GM18505 (cell line): ENCODE measurements around the gene SAP25.
A peak's percentile ranks its signal among the peaks of the same experiment; 100 is the strongest.

Source experiments
- ATAC-seq: cut with Tn5 transposase; IDR thresholded peaks from one replicate; pipeline ENCODE4 v1.9.1; 2021; ENCODE audit not compliant: unreplicated experiment
- POLR2A ChIP-seq: IDR thresholded peaks from 4 replicates; pipeline ENCODE4 v1.6.1; 2011; ENCODE audit warnings: borderline replicate concordance; ENCODE audit not compliant: insufficient read depth, insufficient read length; ENCODE audit errors: extremely low read depth

Gene SAP25

DNA sequence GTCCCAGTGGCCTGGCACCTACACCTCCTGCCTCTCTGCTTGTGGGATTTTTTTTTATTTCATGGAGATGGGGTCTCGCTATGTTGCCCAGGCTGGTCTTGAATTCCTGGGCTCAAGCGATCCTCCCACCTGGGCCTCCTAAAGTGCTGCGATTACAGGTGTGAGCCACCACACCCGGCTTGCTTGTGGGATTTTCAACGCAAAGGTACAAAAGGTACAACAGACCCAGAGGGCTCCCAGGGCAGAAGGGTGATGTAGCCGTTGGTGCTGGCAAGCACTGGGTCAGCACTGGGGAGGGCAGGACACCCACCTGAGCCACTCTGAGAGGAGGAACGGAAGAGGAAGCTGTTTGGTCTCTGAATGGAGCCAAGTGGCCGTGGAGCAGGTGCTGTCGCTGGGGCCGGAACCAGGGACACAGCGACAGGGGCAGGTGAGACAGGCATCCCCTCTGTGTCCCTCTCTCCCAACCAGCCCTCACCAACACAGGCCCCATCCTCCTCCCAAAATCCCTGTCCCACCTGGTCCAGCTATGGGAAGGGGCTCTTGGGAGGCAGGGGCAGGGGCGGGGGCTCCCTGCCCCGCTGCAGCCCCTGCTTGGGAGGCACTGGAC is 2.8 kb upstream of the SAP25 start:
- no peak for ATAC-seq
- TF ChIP-seq POLR2A: no peak

DNA sequence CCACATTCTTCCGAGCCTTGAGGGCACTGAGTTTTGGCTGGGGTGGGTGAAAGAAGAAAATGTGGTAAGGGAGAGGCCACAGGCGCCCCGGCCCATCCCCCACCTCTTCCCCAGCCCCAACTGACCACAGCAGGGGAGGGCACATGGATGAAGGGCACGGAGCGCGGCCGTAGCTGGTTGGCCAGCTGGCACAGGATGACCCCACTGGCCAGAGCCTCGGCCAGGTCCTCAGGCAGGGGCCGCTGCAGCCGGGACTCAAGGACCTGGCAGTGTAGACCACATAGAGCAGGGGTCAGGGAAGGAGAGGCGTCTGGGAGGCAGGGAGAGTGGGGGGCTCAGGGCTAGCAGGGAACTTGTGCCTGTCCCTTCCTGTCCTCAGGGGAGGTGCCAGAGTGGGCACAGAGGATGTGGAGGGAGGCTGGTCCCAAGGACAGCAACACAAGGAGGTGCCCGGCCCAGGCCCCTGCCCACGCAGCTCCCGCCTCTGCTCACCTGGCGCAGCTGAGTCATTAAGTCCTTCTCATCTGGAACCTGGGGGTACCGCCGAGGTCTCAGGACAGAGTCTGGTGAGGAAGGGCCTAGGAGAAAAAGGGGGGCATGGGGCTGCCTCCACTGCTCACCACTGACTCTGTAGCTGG is 2.2 kb upstream of the SAP25 start:
- TF ChIP-seq POLR2A: no peak
- no peak for ATAC-seq

DNA sequence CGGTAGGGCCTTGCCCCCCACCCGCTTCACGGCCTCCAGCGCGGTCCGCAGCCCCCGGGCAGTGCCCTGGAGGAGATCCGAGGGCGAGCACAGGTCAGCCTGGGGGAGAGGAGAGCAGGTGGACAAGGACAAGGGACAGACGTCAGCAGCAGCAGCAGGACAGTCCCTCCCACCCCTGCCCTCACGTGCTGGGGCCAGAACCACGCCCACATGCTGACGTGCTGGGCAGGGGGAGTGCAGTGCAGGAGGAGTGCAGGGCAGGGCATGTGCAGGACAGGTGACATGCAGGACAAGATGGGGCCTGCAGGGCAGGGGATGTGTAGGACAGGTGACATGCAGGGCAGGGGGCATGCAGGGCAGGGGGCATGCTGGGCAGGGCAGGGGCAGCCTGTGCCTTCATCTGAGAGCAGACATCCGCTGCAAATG is 1.5 kb upstream of the SAP25 start:
- no peak for ATAC-seq

DNA sequence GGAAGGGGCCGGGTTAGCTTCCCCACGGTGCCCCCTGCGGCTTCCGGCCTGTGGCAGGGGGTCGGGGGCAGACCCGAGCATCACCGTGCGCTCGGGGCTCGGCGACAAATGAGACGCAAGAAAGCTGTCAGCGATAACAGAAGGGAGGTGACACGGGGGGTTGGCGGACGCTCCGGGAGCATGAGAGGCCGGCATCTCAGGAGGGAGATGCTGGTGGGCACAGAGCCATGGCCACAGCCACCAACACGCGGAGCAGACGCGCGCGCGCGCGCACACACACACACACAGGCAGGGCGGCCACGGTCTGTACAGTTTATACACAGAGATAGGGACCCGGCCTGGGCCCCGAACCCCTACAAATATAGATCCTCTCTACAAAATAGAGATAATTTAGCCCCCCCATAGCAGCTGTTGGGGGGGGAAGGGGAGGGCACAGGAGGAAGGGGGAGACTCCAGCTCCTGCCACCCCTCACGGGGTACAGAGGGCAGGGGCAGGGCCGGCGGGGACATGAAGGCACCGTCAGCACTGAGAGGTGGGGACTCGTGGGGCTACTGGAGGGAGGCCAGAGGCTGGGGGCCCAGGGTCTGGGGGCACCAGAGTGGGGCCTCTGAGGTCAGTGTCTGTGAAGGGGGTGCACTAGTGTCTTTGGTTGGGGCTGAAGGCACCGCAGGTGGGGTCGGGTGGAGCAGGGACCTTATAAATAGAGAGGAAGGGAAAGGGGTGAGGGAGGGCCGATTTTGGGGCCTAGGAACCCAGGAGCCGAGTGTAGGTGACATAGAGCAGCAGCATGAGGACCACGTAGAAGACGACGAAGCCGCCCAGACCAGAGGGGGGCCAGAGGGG is 884 bp upstream of the SAP25 start:
- TF ChIP-seq POLR2A: no peak
- ATAC-seq: no peak

More for the DNA sequence above, 1.5 kb upstream of the SAP25 start:
- TF ChIP-seq POLR2A: no peak

- ATAC-seq: no peak
- no peak for TF ChIP-seq POLR2A
Measured at GRCh38 chr7:100572949-100573675, 588 bp downstream of the SAP25 start.

- no peak for TF ChIP-seq POLR2A
- no peak for ATAC-seq
Measured at GRCh38 chr7:100572281-100572948, 1.3 kb downstream of the SAP25 start.

DNA sequence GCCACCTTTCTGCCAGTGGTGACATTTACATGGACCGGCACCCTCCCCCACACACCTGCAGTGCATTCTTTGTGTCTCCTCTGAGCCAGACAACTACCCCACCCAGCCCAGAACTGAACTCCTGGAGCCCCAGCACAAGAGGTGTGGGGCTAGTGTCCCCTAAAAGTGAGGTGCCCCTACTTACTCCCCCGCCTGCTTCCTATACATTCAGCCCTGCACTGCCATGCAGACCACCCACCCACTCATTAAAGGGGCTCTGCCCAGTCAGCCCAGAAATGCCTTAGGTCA is 1.9 kb downstream of the SAP25 start:
- no peak for TF ChIP-seq POLR2A
- ATAC-seq: no peak

DNA sequence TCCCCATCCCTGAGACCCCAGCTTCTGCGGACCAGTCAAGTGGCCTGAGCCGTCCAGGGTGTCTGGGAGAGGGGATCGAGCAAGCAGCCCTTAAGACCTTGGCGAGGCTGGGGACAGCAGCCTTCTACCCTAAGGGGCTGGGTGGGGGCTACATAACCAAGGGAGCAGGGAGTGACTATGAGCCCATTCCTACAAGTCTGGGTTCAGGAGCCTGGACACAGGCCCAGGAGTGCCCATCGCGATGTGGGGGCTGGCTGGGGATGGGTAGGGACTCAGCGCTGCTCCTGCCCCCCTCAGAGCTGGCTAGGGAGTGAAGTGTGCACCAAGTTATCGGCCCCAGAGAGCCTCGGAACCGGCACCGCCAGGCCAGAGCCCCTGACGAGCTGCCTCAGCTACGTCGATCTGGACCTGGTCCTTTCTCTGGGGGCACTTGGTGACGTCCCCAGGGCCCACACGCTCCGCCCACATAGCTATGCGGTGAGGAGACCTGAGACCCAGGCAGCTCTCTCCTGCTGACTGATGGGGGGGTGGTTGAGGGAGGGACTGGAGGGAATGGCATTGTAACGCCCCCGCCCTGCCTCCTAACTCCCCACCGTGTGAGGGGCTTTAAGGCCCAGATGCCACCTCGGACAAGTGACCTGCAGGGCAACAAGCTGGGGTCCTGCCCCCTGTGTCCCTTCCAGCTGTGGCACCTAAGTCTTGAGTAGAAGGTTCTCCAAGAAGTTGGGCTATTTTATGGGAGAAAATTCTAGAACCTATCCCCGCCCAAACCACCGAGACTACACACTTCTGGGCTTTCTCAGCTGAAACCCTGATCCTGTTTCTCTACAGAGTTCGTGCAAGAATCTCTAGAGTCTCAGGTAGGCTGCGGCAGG is 2.5 kb downstream of the SAP25 start:
- peak; percentile 11 for TF ChIP-seq POLR2A
- no peak for ATAC-seq

DNA sequence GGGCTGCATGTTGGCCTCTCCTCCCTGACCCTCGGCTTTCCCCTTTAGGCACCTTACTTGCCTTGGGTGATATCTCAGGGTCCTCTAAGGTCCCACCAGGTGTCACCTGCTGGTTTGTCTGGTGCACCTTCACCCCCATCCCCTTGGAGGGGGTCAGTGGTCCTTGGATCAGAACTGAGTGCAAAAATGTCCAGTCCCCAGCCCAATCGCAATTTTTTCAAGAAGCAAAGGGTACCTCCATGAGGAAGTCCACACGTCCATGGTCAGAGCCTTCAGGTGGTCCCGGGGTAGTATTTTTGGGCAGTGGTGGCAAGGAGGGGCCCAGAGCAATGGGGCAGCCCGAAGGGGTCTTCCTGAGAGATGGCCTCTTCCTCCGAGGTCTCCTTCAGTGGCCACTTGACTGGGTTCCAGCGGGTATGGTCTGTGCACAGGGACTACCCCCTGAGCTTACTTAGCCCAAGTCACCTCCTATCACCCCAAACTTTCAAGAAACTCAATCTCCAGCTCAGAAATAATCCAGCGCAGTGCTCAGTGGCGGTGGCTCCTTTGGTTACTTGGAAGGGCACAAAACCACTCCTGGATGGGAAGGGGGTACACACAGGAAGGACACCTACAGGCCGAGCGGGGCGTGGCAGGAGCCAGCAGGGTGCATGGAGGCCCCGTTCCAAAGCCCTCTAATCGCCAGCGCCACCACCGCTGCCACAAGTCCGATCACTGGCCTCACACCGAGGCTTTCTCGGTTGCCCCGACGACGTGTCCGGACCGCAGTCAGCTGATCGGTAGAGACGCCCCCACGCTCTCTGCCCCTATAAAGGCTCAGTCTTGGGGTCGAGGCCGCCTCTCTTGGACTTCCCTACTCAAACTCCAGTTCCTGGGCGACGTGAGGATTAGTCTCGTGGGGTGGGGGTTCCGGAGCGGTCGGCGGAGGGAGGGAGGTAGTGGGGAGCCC is 4.5 kb downstream of the SAP25 start:
- no peak for ATAC-seq
- no peak for TF ChIP-seq POLR2A

DNA sequence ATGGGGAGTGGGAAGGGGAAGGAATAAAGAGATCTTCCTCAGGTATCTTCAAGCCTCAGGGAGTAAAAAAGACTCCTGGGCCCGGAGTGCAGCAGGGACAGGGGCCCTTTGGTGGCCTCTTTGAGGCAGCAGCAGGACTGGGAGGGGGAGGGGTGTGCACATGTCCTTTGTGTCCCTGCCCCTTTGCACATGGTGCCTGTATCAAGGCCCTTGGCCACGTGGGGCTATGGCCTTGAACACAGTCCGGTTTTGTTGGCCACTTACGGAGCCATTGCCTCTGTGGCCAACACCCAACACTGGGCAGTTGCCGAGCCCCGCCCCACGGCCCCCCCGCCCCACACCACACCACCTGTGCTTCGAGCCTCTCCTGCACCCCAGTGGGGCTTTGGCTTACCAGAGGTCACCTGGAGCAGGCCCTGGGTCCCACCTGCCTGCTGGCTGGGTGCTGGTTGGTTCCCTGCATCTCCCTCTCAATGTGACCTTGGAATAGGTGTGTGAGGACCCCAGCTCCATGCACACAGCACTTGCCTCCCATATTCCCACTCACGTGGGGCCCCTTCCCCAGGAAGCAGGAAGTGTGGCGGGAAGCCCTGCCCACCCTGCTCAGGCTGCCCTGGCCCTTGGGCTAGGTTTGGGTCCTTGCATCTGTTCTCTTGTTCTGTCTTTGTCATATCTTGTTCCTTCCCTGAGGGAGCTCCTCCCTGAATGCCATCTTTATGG is 5.4 kb downstream of the SAP25 start:
- ATAC-seq: no peak
- peak; percentile 46 for TF ChIP-seq POLR2A
